GM18502 (cell line): Measurements from ENCODE around the gene PRR15.
"Not testable (repeated sequence)": the region's sequence is repeated elsewhere in the genome, so short reads cannot be mapped to it uniquely, and the experiment has no call there.

Experiments used
- ATAC-seq: cut with Tn5 transposase; IDR thresholded peaks from one replicate; pipeline ENCODE4 v1.9.1; 2021; ENCODE audit warnings: mild to moderate bottlenecking; ENCODE audit not compliant: unreplicated experiment, poor library complexity

The PRR15 gene, protein sequence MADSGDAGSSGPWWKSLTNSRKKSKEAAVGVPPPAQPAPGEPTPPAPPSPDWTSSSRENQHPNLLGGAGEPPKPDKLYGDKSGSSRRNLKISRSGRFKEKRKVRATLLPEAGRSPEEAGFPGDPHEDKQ

DNA sequence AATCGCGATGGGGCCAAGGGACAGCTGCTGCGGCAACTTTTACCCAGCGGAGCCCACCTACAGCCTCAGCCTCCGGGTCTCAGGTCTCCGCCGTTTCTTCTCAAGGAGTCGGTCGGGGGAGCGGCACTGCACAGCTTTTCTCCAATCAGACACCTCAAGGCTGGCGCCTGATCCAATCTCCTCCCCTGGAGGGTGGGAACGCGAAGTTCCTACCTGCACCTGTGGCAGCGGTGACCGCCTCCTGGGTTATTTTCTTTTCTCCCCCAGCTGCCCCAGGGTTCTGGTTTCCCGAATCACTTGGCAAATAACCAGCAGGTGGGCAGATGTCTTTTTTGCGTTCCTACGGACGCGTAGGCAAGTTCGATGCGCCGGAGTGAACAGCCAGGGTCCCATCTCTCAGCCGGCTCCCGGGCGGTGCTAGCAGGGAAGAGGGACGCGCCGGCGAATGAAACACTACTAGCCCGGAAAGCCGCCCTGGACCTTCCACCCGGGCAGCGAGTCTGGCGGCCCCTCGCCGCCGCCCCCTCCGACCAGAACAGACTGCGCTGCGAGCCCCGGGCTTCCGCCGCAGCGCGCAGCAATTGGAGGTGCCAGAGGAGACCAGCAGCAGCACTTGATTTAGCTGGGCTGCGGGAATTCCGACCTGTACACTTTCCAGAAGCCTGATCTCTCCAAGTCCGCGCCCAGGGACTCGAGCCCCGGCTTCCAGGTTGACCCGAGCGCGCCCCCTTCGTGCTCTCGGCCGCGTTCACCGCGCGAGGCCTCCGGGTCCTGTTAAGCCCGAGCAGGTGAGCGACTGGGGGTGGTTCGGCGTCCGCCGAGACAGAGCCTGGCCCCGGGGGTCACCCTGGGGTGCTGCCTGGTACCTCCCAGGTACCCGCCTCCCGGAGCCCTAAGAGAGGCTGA is at the start of gene PRR15:
TSS of gene PRR15 (plus strand) at position 246 of the 906 bp plus-strand sequence. CDS start 2,495 bp downstream, outside the sequence.
- no peak for ATAC-seq

DNA sequence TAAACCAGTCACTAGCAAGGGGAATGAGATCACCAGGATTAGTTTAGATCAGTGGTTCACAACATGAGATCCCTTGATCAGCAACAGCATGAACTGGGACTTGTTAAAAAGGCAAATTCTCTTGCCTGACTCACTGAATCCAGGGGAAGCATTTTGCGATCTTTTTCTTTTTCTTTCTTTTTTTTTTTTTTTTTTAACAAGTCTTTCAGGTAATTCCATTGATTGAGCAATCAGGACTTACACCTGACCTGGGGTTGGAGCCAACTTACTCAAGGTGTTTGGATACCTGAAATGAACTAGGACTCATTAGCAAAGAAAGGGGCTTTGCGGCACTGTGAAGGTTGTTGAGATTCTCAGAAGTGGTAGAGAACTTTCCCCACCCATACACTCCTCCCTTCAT is 47.1 kb upstream of the PRR15 start:
- ATAC-seq, result no peak

DNA sequence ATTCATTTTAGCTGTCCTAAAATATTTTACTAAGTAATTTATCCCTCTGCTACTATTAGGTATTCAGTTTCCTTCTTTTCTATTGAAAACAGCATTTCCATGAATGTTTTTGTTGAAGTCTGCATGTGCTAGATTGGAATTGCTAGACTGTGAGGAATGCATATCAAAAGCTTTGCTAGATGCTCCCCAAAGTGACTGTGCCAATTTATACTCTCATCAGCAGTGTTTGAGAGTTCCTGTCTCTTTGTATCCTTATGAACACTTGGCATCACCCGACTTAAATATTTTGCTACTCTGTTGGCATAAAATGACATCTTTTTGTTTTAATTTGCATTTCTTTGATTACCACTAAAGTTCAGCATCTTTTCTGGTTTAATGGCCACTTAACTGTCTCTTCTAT is 45.0 kb upstream of the PRR15 start:
- no peak for ATAC-seq

DNA sequence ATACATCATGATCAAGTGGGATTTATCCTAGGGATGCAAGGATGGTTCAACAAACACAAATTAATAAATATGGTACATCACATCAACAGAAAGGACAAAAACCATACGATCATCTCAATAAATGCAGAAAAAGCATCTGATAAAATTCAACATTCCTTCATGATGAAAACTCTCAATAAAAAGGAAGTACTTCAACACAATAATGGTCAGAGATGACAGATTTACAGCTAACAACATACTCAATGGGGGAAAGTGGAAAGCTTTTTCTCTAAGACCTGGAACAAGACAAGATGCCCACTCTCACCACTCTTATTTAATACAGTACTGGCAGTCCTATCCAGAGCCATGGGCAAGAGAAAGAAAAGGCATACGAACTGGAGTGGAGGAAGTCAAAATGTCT is 39.9 kb upstream of the PRR15 start:
- no peak for ATAC-seq

DNA sequence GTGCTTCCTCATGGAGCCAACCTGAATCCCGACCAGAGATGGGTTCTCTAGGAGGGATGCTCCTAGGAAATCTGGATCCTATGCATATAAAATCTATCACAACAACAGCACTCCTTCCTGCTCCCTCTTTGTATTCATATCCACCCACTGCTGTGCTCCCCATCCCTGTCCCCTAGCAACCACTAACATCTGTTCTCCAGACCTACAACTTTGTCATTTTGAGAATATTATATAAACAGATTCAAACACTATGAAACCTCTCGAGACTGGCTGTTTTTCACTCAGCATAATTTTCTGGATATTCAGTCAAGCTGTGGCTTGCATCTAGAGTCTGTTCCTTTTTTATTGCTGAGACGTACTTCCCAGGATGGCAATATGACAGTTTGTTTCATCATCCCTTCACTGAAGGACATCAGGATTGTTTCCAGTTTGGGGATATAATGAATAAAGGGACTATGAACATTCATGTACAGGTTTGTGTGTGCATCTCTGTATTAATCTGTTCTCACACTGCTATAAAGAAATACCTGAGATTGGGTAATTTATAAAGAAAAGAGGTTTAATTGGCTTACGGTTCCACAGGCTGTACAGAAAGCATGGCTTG is 36.0 kb upstream of the PRR15 start:
- no peak for ATAC-seq

DNA sequence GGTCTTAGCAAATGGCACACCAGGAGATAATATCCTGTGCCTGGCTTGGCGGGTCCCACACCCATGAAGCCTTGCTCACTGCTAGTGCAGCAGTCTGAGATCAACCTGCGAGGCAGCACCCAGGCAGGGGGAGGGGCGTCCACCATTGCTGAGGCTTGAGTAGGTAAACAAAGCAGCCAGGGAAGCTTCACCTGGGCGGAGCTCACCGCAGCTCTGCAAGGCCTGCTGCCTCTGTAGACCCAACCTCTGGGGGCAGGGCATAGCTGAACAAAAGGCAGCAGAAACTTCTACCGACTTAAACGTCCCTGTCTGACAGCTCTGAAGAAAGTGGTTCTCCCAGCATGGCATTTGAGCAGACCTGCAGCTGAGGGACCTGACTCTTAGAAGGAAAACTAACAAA is 35.1 kb upstream of the PRR15 start:
- ATAC-seq, result not testable (repeated sequence)

DNA sequence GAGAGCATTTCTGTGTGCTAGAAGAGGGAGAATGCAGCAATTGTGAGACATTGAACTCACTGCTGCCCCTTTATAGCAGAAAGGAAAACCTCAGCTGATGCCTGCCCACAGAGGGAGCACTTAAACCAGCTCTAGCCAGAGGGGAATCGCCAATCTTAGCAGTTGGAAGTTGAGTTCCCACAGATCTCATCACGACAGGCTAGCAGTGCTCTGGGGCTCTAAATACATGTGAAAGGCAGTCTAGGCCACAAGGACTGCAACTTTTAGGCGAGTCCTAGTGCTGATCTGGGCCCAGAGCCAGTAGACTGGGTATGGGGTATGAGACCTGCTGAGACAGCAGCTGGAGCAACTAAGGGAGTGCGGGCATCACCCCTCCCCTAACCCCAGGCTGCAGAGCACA is 25.2 kb upstream of the PRR15 start:
- no peak for ATAC-seq

DNA sequence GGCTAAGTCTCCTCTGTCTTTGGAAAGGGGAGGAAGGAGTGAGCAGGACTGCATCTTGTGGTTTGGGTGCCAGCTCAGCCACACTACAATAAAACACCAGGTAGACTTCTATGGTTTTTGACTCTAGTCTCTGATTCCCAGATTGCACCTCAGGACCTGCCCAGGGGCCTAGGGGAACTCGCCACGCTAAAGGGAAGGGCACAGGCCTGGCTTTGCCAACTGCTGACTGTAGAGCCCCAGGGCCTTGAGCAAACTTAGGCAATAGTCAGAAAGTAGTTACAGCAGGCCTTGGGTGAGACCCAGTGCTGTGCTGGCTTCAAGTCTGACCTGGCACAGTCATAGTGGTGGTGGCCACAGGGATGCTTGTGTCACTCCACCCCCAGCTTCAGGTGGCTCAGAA is 24.2 kb upstream of the PRR15 start:
- no peak for ATAC-seq

DNA sequence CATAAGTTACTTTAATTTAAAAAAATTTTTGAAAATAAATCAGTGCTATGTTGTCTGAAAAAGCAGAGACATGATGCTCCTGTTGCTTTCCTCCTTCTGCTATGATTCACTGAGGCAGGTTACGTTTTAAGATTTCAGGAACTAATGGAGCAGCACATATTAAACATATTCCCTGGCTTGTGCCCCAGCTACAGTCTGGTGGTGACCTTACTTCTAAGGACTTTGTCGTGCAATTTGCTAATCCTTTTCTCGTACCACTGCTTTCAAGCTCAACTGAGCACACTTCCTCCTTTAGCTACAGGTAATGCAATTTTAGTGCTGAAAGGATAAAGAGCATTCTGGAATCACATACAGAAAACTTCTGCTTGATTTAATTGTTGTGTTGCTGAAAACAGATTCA is 16.2 kb upstream of the PRR15 start:
- ATAC-seq, result no peak

DNA sequence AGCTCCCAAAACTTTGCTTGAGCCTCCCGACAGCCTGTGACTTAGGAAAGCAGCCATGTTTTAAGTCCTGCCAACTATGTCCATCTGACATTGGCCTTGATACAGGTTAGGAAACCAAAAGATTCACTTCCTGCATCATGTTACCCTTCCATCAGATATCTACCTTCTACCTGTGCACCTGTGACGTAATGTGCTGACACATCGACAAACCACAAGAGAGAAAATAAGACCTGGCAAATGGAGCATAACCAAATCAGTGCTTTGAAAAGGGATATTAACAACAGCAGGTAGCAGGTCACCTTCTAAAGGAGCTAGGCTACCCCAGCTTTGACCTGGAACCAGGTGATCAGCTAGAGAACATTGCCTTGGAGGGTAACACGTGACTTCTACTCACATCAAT is 14.8 kb upstream of the PRR15 start:
- no peak for ATAC-seq

DNA sequence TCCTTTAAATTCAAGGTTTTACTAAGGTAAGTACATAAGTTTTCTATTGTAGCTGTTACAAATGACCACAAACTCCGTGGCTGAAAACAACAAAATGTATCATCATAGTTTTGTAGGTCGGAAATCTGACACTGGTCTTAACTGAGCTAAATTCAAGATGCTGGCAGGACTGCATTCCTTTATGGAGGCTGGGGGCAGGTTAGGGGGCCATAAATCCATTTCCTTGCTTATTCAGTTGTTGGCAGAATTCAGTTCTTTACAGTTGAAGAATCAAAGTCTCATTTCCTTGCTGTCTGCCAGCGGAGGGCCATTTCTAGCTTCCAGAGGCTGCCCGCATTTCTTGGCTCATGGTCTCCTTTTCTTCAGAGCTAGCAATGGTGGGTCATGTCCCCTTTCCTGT is 11.2 kb upstream of the PRR15 start:
- ATAC-seq, result no peak

DNA sequence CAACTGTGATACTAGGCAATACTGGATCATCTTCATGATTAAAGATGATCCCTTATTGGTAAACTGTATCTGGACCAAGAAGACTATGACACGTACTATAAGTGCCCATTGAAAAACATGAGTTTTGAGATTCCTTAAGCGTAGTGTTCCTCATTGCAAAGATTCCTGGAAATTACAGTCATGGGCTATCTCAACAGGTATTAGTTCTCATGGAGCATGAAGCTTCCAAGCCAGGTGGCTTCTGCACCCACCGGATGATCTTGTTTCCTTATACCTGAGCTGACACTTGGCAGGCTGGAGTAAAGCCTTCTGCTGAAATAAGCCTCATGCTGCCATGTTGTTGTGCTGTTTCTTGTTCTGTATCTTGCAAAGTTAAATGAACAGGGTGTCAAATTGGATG is 8.6 kb upstream of the PRR15 start:
- ATAC-seq, result no peak

DNA sequence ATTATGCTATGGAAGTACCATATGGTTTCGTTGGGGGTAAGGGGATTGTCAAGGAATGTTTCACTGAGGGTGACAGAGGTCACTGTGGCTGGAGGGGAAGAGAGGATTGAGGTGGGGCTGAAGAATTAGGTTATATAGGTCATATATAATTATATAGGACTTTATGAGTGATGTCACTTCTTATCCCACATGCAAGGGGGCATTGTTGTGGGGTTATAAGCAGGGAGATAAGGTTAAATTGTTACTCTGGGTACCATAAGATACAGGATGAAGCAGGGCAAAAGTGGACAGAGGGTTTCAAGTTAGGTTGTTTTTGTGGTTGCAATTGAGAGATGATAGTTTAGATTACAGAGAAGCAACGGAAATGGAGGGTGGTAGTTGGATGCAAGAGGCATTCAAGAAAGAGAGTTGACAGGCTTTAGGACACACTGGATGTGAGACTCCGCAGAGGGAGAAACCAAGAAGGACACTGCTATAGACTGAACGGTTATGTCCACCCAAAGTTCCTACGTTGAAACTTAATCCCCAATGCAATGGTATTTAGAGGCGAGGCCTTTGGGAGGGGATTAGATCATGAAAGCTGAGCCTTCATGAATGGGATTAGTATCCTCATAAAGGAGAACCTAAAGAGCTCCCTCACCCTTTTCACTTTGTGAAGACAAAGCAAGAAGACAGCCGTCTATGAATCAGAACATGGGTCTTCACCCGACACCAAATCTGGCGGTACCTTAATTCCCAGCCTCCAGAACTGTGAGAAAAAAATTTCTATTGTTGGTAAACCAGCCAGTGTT is 7.0 kb upstream of the PRR15 start:
- ATAC-seq, result no peak

DNA sequence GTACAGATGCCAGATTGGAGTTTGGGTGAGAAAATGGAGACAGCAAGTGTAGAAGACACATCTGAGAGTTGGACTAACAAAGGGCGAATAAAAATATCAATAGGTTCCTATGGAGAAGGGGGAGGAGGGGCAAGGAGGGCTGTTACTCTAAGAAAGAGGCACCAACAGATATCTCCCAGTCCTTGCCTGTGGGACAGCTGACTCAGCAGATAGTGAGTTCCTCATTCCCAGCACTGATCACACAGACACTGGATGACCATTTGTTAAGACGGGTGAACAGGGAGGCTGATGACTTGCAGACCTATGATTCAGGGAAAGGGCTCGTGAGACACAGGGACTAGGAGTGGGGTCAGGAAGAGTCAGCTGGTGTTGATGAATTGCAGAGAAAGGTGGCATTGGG is 5.7 kb upstream of the PRR15 start:
- ATAC-seq, result no peak

DNA sequence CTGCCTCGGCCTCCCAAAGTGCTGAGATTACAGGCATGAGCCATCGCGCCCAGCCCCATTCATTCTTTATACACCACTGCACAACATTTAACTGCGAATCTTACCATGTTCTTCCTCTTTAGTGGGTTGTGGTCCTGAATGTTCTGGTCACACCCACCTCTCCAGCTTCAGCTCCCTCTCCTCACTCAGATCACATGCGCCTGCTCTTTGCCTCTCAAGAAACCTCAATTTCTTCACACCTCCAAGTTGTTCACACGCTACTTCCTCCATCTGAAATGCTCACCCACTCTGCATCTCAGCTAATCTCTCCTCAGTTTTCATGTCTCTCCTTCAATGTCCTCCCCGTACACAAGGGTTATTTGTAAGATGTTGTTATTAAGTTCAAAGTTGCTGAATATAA is 2.4 kb upstream of the PRR15 start:
- ATAC-seq, result no peak

DNA sequence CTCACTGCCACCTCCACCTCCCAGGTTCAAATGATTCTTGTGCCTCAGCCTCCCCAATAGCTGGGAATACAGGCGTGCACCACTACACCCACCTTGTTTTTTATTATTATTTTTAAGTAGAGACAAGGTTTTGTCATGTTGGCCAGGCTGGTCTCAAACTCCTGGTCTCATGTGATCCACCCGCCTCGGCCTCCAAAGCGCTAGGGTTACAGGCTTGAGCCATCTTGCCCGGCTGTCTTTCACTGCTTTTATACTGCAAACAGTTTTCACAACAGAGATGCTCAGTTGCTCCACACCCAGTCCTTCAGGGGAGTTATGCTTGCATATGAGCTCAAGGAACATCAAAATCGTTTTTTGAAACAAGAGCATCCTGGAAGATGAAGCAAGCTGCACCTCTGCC is 1.3 kb upstream of the PRR15 start:
- ATAC-seq, result no peak

DNA sequence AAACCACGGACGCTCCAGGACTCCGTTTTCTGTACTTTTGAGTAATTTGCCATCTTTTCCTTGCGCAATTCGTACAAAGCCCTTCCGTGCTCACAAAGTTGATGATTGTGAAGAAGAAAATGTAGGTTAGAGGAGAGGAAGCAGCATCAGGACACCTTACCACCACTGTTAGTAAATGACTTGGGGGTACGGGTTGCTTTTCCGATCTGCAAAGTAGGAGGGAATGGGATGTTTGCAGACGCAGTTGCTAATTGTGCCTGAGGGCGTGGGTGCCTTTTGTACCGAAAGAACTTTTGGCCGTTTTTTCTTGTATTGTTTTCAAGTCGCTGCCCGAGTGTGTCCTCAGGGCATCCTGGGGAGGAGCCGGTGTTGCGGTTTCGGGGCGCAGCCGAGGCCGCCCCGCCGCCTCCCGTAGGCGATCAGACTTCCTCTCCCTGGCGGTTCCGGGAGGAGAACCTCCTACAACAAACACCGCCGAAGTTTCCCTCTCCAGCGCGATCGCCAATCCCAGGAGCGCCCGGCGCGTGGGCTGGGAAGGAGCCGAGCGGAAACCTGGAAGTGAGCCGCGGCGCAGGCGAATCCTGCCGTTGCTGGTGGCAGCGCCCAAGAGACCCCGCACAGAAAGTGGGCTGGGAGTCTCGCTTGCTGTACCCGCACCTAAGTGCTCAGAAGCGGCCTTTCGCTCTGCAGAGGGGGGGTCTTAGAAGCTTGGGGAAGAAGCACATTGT is 1.0 kb downstream of the PRR15 start:
- ATAC-seq, result no peak

DNA sequence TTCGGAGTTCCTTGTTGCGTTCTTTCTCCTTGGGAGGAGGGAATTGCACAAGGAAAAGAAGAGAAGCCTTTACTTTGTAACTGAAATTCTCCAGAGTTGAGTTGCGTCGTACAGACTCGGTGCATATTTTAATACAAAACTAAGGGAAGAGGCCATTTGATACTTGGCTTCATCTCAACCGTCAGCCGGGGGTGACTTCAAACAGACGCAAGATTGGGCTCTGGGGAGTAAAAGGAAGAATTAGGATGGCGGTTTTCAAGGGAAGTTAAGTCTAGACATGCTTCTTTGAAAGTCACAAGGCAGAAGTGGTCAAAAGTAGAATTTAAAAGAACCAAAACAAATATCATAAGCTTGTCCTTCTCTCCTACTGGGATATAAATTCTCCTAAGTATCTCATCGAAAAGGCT is 1.6 kb downstream of the PRR15 start:
- ATAC-seq, result no peak

DNA sequence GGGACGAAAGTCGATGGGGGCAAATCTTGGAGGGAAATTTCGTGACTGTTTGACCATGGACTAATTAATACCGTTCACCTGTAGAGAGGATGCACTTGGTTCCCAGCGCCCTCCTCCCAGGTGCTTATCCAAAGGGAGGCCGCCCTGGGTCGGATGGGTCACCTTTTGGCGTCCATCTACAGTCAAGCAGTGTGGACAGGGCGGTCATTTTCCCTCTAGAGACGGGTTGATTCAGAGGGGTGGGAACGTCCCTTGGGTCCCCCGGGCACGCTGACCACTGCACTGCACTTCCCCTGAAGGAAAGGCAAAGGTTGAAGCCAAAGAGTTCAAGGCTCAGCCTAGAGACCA is 2.0 kb downstream of the PRR15 start:
- no peak for ATAC-seq

DNA sequence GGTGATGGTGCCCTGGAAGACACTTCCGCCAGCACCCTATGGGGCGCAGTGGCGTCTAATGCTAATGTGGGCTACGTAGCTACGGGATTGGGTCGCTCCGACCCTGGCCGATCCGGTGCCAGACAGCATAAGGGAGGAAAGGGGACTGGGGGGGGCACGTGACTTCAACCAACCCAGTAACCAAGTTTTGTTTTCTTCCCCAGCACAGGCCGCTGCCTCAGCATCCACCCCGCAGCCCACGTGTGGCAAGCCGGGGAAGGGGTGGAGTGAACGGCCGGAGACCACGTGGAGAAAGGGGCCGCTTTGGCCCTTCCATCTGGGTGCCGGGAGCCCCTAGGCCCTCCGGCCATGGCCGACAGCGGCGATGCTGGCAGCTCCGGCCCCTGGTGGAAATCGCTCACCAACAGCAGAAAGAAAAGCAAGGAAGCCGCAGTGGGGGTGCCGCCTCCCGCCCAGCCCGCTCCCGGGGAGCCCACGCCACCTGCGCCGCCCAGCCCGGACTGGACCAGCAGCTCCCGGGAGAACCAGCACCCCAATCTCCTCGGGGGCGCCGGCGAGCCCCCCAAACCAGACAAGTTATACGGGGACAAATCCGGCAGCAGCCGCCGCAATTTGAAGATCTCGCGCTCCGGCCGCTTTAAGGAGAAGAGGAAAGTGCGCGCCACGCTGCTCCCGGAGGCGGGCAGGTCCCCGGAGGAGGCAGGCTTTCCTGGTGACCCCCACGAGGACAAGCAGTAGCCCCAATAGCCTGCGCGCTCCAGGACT is 2.5 kb downstream of the PRR15 start:
- ATAC-seq, result no peak
